ENCODE measurements around the gene CD300E. TPM values are rescaled to one million over a fixed set of nuclear protein-coding genes. Genes with fewer than 3 reads are reported as not detected.
"Not testable (repeated sequence)": the region's sequence is repeated elsewhere in the genome, so short reads cannot be mapped to it uniquely, and the experiment has no call there.

CD300E gene
- total and polyA plus RNA-seq, 5 donors from 2014 or later: 0.06 to 0.08 TPM; not detected in 3

GRCh38 chr17:74584292-74585060 lies 39.1 kb downstream of the CD300E start:
- Mint-ChIP-seq H3K36me3 (no peaks in the 10 kb centered on the region), H3K27me3 (peaks cover 7% of the 10 kb centered on the region), H3K27ac (no peak overlapping the region), H3K4me1 (peaks cover 0 to 10% (median 0%) of the 10 kb centered on the region in 4 donors), H3K4me3 (no peak overlapping the region), H3K9me3 (peaks cover 0 to 5% (median 0%) of the 10 kb centered on the region in 7 donors)
- no peaks in the 10 kb centered on the region for H3K36me3 ChIP-seq (ENCODE audit: control insufficient read depth, insufficient read depth, low read length)
- no peak overlapping the region for H3K4me3 ChIP-seq (ENCODE audit: low read depth, low read length)
- ATAC-seq (ENCODE audit: low read depth in 2 of 2) (no peak), DNase-seq (no peak)
- H3K27me3 ChIP-seq (ENCODE audit: control insufficient read depth, insufficient read depth, low read length): no peaks in the 10 kb centered on the region
- peaks cover 0 to 4% of the 10 kb centered on the region in 2 experiments for H3K9me3 ChIP-seq (ENCODE audit: control insufficient read depth in 2 of 2, low read length in 2 of 2)
- no peak overlapping the region for H3K27ac ChIP-seq (ENCODE audit: insufficient read depth, low read length, poor library complexity, severe bottlenecking)
- H3K4me1 ChIP-seq (ENCODE audit: control insufficient read depth, insufficient read depth, low read length, poor library complexity, severe bottlenecking): no peaks in the 10 kb centered on the region

GRCh38 chr17:74582633-74583032 lies 40.9 kb downstream of the CD300E start:
- no peaks in the 10 kb centered on the region for H3K36me3 Mint-ChIP-seq
- Histone ChIP-seq H3K9me3 (ENCODE audit: control insufficient read depth in 2 of 2, low read length in 2 of 2) (peaks cover 0 to 4% of the 10 kb centered on the region in 2 experiments), H3K4me1 (ENCODE audit: control insufficient read depth, insufficient read depth, low read length, poor library complexity, severe bottlenecking) (no peaks in the 10 kb centered on the region), H3K27me3 (ENCODE audit: control insufficient read depth, insufficient read depth, low read length) (no peaks in the 10 kb centered on the region), H3K4me3 (ENCODE audit: low read depth, low read length) (no peak overlapping the region), H3K36me3 (ENCODE audit: control insufficient read depth, insufficient read depth, low read length) (no peaks in the 10 kb centered on the region), H3K27ac (ENCODE audit: insufficient read depth, low read length, poor library complexity, severe bottlenecking) (no peak overlapping the region)
- H3K4me3 Mint-ChIP-seq: no peak overlapping the region
- H3K9me3 Mint-ChIP-seq: peaks cover 0 to 5% (median 0%) of the 10 kb centered on the region in 7 donors
- ATAC-seq (ENCODE audit: low read depth in 2 of 2) (no peak), DNase-seq (no peak)
- H3K4me1 Mint-ChIP-seq: peaks cover 0 to 12% (median 0%) of the 10 kb centered on the region in 4 donors
- no peak overlapping the region for H3K27ac Mint-ChIP-seq
- peaks cover 11% of the 10 kb centered on the region for H3K27me3 Mint-ChIP-seq

- peak in 1 of 3 donors; percentile 22 for DNase-seq
- Histone ChIP-seq H3K4me1 (ENCODE audit: control insufficient read depth, insufficient read depth, low read length, poor library complexity, severe bottlenecking) (no peaks in the 10 kb centered on the region), H3K27ac (ENCODE audit: insufficient read depth, low read length, poor library complexity, severe bottlenecking) (no peak overlapping the region), H3K36me3 (ENCODE audit: control insufficient read depth, insufficient read depth, low read length) (no peaks in the 10 kb centered on the region), H3K27me3 (ENCODE audit: control insufficient read depth, insufficient read depth, low read length) (no peaks in the 10 kb centered on the region), H3K9me3 (ENCODE audit: control insufficient read depth in 2 of 2, low read length in 2 of 2) (peaks cover 0 to 4% of the 10 kb centered on the region in 2 experiments), H3K4me3 (ENCODE audit: low read depth, low read length) (no peak overlapping the region)
- Mint-ChIP-seq H3K9me3 (peaks cover 0 to 3% (median 0%) of the 10 kb centered on the region in 7 donors), H3K27ac (no peak overlapping the region), H3K4me1 (peaks cover 0 to 12% (median 0%) of the 10 kb centered on the region in 4 donors), H3K27me3 (peaks cover 19% of the 10 kb centered on the region), H3K4me3 (no peak overlapping the region), H3K36me3 (no peaks in the 10 kb centered on the region)
- ATAC-seq (ENCODE audit: low read depth in 2 of 2): no peak
Measured at GRCh38 chr17:74579900-74580299, 43.6 kb downstream of the CD300E start.

GRCh38 chr17:74578979-74579378 lies 44.6 kb downstream of the CD300E start:
- ATAC-seq (ENCODE audit: low read depth in 2 of 2): no peak
- no peaks in the 10 kb centered on the region for H3K4me1 ChIP-seq (ENCODE audit: control insufficient read depth, insufficient read depth, low read length, poor library complexity, severe bottlenecking)
- Mint-ChIP-seq H3K9me3 (peaks cover 0 to 3% (median 0%) of the 10 kb centered on the region in 7 donors), H3K27ac (no peak overlapping the region), H3K4me1 (peaks cover 0 to 21% (median 3%) of the 10 kb centered on the region in 4 donors), H3K4me3 (no peak overlapping the region), H3K27me3 (peaks cover 12% of the 10 kb centered on the region), H3K36me3 (no peaks in the 10 kb centered on the region)
- no peaks in the 10 kb centered on the region for H3K9me3 ChIP-seq (ENCODE audit: control insufficient read depth in 2 of 2, low read length in 2 of 2)
- no peak overlapping the region for H3K4me3 ChIP-seq (ENCODE audit: low read depth, low read length)
- DNase-seq: no peak
- no peak overlapping the region for H3K27ac ChIP-seq (ENCODE audit: insufficient read depth, low read length, poor library complexity, severe bottlenecking)
- H3K36me3 ChIP-seq (ENCODE audit: control insufficient read depth, insufficient read depth, low read length): no peaks in the 10 kb centered on the region
- H3K27me3 ChIP-seq (ENCODE audit: control insufficient read depth, insufficient read depth, low read length): no peaks in the 10 kb centered on the region

- H3K27ac Mint-ChIP-seq: no peak overlapping the region
- no peak overlapping the region for H3K27ac ChIP-seq (ENCODE audit: insufficient read depth, low read length, poor library complexity, severe bottlenecking)
- H3K36me3 Mint-ChIP-seq: no peaks in the 10 kb centered on the region
- peaks cover 0 to 3% (median 0%) of the 10 kb centered on the region in 7 donors for H3K9me3 Mint-ChIP-seq
- no peaks in the 10 kb centered on the region for H3K36me3 ChIP-seq (ENCODE audit: control insufficient read depth, insufficient read depth, low read length)
- H3K9me3 ChIP-seq (ENCODE audit: control insufficient read depth in 2 of 2, low read length in 2 of 2): no peaks in the 10 kb centered on the region
- H3K27me3 Mint-ChIP-seq: peaks cover 17% of the 10 kb centered on the region
- no peak overlapping the region for H3K4me3 Mint-ChIP-seq
- DNase-seq (peak in 1 of 3 donors; percentile 25), ATAC-seq (ENCODE audit: low read depth in 2 of 2) (no peak)
- no peaks in the 10 kb centered on the region for H3K27me3 ChIP-seq (ENCODE audit: control insufficient read depth, insufficient read depth, low read length)
- peaks cover 0 to 21% (median 5%) of the 10 kb centered on the region in 4 donors for H3K4me1 Mint-ChIP-seq
- H3K4me3 ChIP-seq (ENCODE audit: low read depth, low read length): no peak overlapping the region
- no peaks in the 10 kb centered on the region for H3K4me1 ChIP-seq (ENCODE audit: control insufficient read depth, insufficient read depth, low read length, poor library complexity, severe bottlenecking)
Measured at GRCh38 chr17:74574489-74575142, 48.9 kb downstream of the CD300E start.

- peak in 1 of 3 donors; percentile 61 for DNase-seq
- H3K36me3 ChIP-seq (ENCODE audit: control insufficient read depth, insufficient read depth, low read length); H3K36me3 Mint-ChIP-seq; ATAC-seq (ENCODE audit: low read depth in 2 of 2); H3K4me1 ChIP-seq (ENCODE audit: control insufficient read depth, insufficient read depth, low read length, poor library complexity, severe bottlenecking); H3K27me3 ChIP-seq (ENCODE audit: control insufficient read depth, insufficient read depth, low read length); H3K4me3 Mint-ChIP-seq; H3K27ac Mint-ChIP-seq; H3K9me3 Mint-ChIP-seq; H3K27ac ChIP-seq (ENCODE audit: insufficient read depth, low read length, poor library complexity, severe bottlenecking); H3K9me3 ChIP-seq (ENCODE audit: control insufficient read depth in 2 of 2, low read length in 2 of 2); H3K4me3 ChIP-seq (ENCODE audit: low read depth, low read length): not testable (repeated sequence)
- Mint-ChIP-seq H3K4me1 (peaks cover 0 to 20% (median 5%) of the 10 kb centered on the region in 4 donors), H3K27me3 (peaks cover 14% of the 10 kb centered on the region)
Measured at GRCh38 chr17:74573635-74574034, 49.9 kb downstream of the CD300E start.

GRCh38 chr17:74573169-74573568 lies 50.4 kb downstream of the CD300E start:
- Histone ChIP-seq H3K4me1 (ENCODE audit: control insufficient read depth, insufficient read depth, low read length, poor library complexity, severe bottlenecking) (no peaks in the 10 kb centered on the region), H3K27me3 (ENCODE audit: control insufficient read depth, insufficient read depth, low read length) (peaks cover 5% of the 10 kb centered on the region), H3K9me3 (ENCODE audit: control insufficient read depth in 2 of 2, low read length in 2 of 2) (no peaks in the 10 kb centered on the region), H3K27ac (ENCODE audit: insufficient read depth, low read length, poor library complexity, severe bottlenecking) (no peak overlapping the region), H3K4me3 (ENCODE audit: low read depth, low read length) (no peak overlapping the region), H3K36me3 (ENCODE audit: control insufficient read depth, insufficient read depth, low read length) (no peaks in the 10 kb centered on the region)
- Mint-ChIP-seq H3K4me1 (peaks cover 0 to 20% (median 7%) of the 10 kb centered on the region in 4 donors), H3K4me3 (no peak overlapping the region), H3K27me3 (peaks cover 17% of the 10 kb centered on the region), H3K9me3 (peaks cover 0 to 3% (median 0%) of the 10 kb centered on the region in 7 donors), H3K36me3 (no peaks in the 10 kb centered on the region), H3K27ac (no peak overlapping the region)
- DNase-seq (peak in 1 of 3 donors; percentile 47), ATAC-seq (ENCODE audit: low read depth in 2 of 2) (peak; percentile 26 to 28)
